ENCODE results near the gene TEX12. TPM values are rescaled to one million over a fixed set of nuclear protein-coding genes. Genes with fewer than 3 reads are reported as not detected.
"Not testable (repeated sequence)": the region's sequence is repeated elsewhere in the genome, so short reads cannot be mapped to it uniquely, and the experiment has no call there.

The TEX12 gene
- total RNA-seq, 1 donor from 2014 or later, result 0.16 TPM

DNA sequence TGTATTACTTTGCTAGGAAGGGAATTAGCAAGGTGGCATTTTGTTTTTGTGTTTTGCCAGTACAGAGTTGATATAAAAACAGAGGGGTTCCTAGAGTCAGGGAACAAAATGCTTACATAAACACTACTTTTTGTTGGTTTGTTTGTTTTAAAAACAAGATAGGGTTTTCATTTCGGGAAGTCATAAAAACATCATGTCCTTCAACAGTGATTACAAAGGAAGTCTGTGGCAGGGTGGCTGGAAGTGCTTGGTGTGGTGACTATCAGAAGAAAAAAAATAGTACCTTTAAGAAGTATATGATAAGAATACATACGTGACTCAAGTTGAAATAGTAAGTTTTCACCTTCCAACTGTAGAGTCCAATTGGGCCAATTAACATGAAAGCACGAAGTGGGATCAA, 2.1 kb upstream of the TEX12 start:
- ATAC-seq, result no peak

DNA sequence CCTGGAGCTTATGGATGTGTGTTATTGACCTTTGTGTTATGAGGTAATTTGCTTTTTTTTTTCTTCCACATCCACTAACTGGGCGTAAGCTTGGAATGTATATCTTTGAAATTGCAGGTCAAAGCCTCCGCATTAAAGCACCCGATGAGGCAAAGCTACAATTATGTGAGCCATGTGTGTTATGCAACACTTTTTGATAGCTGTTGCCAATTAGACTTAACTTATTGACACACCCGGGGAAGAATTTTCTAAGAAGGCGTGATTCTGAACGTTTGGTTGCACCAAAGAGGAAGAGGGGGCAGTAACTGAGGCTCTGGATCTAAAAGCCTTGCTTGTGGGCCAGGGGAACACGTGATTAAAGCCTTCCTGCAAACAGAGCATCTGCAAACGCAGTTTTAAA, 610 bp upstream of the TEX12 start:
- ATAC-seq, result peak; percentile 60

DNA sequence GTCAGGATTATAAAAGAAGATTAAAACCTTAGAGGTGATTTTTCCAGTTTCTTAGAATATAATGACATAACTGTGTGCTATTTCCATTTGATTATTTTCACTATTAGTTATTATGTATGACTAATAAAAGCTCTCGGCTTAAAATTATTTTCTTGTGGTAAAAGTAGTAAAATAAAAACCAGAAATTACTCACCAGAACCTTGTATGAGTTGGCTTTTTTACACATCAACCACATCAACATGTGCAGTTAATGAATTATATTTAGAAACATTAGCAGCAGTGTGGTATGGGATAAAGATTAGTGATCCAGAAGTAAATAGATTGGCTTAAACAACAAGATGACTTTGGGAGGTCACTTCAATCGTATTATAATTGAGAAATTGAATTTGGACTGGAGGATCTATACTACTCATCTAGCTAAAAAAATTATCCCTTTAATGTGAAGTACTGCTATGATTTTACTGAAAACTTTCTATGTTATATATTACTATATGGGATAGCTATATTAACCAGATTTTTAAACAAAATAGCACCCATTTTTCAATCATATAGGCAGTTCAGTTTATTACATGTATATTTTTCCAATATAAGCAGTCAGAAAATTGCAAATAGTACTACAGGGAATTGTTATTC, 5.3 kb downstream of the TEX12 start:
- ATAC-seq, result no peak

DNA sequence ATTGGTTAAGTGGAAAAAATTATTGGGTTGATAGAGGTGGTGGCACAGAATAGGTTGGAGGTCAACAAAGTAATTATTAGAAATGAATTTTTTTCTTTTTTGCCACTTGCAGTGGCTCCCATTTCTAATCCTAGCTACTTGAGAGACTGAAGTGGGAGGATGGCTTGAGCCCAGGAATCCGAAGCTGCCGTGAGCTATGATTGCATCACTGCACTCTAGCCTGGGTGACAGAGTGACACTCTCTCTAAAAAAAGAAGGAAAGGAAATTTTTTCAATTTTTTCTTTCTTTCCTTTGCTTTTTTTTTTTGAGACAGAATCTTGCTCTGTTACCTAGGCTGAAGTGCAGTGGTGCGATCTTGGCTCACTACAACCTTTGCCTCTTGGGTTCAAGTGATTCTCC, 6.0 kb downstream of the TEX12 start:
- ATAC-seq, result no peak

DNA sequence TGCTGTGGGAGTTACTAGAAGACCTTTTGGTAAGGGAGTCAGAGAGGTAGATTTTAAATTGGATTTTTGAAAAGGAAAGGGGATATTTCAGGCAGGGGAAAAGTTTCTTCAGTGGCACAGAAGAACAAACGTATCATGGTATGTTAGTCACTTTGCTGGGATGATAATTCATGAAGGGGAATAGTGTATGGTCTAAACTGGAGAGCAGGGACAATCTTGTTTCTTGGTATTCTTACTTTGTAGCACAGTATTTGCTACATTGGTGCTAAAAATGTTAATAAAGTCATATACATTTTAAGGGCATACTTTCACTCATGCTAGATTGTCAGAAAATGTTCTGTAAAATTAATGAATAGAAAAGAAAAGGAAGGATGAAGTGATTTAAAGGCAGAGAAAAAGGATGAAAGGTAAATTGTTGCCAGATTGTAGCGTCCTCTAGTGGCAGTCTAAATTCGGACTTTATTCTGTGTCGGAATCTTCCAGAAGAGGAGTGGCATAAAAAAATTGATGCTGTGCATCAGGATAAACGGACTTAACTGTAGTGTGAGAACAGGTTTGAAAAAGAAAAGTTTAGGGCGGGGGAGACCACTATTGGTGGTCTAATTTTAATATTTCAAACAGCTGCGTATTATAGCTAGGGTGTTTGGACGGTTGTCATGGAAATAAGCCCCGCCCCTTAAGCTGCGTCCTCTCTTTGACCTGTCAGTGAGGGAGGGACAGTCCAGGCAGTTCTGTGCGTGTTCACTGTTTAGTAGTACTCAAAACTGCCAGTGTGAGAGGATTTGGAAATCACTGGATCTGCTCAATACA, 7.8 kb downstream of the TEX12 start, which contains the start of gene BCO2:
Gene BCO2 (plus strand): TSS at position 724 of the 810 bp plus-strand sequence. CDS start 90 bp downstream, outside the sequence.
- peak; percentile 94 for ATAC-seq

DNA sequence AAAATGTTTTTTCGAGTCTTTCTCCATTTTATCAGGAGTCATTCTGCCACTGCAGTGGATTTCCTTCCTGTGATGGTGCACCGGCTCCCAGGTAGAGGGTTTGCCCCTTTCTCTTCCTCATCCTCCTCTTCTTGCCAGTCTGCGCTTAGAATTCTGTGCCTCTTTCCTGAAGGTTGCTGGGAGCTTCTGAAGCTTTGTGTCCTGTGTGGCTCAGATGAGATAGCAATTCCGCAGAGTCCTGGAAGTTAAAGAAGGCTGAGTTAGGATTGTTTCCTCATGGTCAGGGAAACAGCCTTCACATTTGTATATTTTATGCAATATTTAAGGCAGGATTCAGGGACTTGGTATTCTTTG, 8.4 kb downstream of the TEX12 start:
- no peak for ATAC-seq

DNA sequence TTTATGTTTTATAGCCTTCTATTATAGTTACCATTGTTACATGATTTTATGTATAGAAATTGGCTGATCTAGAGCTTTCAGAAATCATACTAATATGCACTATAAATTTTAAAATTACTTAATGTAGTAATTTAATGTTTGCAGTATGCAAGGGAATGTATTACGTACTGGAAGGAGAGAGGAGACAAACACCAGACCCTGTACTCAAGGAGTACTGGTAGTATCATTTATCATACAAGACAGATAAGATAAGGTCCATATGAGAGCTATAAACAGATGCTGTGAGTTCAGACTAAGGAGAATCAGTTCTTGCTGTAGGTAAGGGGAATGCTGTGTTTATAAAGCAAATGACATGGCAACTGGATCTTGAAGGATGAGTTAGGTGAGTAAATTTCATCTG, 8.9 kb downstream of the TEX12 start:
- no peak for ATAC-seq

DNA sequence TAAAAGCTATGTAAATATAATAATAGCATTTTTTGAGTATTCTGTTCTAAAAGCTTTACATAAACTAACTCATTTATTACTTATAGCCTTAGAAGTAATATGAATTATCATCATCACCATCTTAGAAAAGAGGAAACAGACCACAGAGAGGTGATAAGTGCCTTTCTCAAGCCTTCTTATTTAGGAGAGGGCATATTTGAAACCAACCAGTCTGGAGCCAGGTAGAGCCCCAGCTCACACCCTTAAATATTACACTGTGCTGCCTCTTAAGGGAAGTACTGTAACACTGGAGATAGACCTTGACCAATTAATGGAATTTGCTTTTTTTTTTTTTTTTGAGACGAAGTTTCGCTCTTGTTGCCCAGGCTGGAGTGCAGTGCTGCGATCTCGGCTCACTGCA, 10.4 kb downstream of the TEX12 start:
- ATAC-seq, result no peak

DNA sequence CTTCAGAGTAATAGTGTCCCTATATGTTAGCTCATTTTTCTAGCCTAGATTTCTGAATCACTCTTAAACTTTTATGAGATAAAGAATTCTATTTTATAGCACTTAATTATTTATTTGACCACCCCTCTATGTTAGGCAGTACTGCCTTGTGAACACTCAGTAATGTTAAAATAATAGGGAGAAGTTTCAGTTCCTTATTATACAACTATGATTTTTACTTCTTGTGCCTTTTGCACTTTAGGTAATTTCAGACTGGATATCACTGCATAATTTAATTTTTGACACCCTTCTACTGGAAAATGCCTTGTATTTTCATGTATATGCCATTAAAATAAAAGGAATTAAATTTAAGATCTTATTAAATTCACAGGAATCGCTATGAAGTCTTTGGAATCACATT, 11.3 kb downstream of the TEX12 start:
- no peak for ATAC-seq

DNA sequence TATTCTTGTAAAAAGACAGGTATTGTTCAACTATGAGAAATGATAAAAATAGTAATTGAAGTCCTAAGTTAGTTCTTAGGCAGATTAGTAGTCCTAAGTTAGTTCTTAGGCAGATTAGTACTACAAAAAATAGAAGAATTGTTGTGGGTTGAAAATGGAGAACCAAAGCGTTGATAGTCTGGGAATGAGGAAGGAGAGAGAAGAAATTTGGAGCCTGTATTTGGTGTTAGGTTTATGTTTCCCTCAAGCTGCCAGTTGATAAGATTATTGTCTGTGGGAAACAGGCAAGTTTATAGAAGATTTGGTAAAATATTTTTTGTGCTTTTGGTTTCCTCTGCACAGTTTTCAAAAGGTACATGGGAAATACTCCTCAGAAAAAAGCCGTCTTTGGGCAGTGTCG, 11.8 kb downstream of the TEX12 start:
- ATAC-seq, result no peak

DNA sequence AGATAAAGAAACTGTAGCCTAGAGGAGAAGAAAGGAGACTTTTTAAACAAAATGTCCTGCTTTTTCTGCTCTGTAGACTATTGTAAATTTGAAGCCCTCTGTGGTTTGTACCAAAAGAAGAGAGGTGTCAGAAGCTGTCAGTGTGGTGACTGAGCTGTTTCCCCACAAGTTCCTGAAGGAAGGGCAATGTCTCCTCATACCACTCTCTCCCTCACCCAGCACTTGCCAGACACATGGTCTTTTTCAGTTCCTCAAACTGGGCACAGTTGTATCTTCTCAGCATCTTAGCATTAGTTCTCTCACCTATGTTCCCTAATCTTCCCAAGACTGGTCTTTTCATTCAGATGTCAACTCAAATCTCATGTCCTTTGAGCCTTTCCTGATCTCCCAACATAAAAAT, 12.4 kb downstream of the TEX12 start:
- ATAC-seq, result no peak

DNA sequence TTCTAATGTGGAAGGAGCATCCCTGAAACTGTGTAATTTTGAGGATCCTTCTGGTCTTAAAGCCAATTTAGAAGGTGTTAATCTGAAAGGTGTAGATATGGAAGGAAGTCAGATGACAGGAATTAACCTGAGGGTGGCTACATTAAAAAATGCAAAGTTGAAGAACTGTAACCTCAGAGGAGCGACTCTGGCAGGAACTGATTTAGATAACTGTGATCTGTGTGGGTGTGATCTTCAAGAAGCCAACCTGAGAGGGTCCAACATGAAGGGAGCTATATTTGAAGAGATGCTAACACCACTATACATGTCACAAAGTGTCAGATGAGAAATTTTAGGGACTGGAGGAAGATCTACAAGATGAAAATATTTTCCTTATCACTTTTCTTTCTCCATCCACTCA, 15.7 kb downstream of the TEX12 start:
- no peak for ATAC-seq

DNA sequence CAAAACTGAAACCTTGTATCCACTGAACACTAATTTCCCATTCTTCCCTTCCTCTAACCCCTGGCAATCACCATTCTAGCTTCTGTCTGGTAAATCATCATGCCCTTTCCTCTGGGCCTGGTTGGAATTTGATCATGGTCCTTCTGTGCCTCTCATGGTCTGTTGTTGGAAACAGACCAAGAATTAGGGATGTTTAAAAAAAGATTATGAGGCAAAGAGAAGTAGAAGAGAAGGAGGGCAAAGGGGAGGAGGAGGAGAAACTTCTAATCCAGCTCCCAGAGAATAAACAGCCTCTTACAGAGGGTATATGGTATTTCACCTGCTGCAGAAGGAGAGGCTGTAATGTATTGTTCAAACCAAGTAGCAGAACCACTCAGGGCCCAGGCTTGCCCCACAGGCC, 18.7 kb downstream of the TEX12 start:
- ATAC-seq, result no peak

DNA sequence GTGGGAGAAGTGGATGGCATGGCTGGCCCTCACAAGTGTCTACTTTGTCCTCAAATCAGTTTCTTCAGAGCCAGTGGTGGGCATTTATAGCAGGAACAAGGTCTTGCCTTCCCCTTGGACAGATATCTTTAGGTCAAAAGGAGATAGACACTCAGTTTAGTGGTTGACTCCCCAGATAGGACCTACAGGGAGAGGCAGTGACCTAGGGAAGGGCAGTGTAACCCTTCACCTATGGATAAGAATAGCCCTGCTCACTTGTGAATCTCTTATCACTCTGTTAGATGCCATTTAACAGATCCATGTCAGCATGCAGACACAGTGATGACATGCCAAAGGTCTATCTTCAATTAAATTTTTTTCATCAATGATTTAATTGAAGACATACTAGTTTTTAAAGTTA, 19.1 kb downstream of the TEX12 start:
- no peak for ATAC-seq

DNA sequence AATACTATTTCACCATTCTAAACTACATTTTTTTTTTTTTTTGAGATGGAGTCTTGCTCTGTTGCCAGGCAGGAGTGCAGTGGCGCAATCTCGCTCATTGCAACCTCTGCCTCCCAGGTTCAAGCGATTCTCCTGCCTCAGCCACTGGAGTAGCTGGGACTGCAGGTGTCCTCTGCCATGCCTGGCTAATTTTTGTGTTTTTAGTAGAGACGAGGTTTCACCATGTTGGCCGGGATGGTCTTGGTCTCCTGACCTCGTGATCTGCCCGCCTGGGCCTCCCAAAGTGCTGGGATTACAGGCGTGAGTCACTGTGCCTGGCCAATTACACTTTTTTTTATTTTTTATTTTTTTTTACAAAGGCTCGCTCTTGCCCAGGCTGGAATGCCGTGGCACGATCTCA, 27.9 kb downstream of the TEX12 start:
- ATAC-seq, result peak; percentile 22

DNA sequence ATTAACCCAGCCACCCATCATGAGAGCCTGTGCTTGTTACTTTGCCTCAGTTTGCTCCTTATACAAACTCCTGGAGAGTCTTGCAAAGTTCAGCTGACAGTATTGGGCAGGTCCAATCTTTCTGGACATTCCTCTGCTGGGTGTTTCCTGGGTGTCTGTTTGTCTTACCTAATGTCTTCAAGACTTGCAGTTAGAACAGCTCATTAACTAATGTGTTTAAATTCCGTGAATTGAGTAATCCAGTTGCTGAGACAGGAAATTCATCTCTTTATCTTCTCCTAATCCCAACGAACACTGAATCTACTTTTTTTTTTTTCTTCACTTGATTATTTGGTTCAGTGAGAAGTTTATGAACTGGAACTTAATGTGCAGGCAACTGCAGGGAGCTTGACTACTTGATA, 28.8 kb downstream of the TEX12 start:
- peak; percentile 97 for ATAC-seq

DNA sequence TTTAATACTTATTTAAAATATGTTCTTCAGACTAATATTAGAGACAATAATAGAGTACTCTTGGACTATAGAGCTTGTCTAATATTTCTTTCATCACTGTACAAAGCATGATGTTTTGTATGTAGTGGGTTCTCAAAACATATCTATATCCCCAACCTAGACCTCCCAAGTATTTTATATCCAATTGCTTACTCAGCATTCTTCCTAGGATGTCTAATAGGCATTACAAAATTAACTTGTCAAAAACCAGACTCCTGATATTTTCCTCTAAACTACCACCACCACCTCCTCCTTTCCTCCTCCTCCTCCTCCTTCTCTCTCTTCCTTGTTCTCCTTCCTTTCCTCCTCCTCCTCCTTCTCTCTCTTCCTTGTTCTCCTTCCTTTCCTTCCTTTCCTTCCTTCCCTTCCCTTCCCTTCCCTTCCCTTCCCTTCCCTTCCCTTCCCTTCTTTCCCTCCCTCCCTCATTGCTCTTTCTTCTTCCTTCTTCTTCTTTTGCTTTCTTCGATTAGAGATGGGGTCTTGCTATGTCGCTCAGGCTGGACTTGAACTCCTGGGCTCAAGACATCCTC, 29.4 kb downstream of the TEX12 start:
- ATAC-seq, result no peak

DNA sequence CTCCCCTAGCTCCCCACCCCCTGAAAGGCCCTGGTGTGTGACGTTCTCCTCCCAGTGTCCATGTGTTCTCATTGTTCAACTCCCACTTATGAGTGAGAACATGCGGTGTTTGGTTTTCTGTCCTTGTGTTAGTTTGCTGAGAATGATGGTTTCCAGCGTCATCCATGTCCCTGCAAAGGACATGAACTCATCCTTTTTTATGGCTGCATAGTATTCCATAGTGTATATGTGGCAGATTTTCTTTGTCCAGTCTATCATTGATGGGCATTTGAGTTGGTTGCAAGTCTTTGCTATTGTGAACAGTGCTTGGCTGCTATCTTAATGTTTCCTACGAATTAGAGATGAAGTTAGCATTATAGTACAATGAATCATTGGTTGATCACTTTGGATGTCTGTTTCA, 31.9 kb downstream of the TEX12 start:
- ATAC-seq, result not testable (repeated sequence)

DNA sequence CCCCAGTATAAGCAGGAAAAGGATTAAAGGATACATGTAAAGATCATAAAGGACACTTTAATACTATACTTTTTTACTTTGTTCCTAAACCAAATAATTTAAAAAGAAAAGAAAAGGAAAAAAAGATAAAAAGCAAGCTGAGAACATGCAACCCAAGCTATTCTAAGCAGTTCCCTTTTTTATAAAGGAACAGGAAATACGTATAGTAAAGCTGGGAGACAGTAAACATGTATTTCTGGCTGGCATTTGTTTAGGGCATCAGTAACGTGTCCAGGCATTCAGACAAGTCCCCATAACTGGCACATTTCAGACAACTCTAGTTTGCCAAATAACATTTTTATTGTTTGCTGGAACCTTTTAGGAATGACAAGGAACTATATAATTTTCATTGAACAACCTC, 33.1 kb downstream of the TEX12 start:
- no peak for ATAC-seq

DNA sequence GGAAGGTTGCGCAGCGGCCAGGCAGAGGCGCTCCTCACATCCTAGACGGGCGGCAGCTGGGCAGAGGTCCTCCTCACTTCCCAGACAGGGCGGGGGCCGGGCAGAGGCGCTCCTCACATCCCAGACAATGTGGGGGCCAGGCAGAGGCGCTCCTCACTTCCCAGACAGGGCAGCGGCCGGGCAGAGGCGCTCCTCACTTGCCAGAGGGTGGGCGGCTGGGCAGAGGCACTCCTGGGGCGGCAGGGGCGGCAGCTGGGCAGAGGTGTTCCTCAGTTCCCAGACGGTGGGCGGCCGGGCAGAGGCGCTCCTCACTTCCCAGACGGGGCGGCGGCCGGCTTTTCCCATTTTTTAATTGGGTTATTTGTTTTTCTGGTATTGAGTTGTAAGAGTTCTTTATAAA, 38.9 kb downstream of the TEX12 start:
- no peak for ATAC-seq

DNA sequence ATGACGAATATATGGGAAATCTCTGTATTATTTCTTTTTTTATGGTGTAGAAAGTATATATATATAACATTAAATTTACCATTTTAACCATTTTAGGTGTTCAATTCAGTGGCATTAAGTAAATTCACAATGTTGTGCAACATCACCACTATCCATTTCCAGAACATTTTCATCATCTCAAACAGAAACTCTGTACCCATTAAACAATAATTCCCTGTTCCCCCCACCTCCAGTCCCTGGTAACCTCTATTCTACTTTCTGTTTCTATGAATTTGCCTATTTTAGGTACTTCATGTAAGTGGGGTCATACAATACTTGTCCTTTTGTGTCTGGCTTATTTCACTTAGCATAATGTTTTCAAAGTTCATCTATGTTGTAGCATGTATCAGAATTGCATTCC, 43.7 kb downstream of the TEX12 start:
- ATAC-seq, result no peak

DNA sequence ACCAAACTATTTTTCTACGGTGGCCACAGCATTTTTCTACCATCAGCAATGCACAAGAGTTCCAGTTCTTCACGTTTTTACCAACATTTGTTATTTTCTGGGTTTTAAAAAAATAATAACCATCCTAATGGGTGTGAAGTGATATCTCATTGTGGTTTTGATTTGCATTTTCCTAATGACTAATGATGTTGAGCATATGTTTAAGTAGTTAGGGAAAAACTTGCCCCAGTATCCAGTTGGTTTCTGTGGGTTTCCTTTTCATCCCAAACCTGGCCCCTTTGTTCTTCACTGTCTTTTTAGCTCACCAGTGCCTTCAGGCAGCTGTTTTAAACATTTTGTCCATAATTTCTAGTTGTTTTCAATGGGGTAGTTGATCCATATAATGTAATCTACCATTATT, 44.4 kb downstream of the TEX12 start:
- no peak for ATAC-seq

DNA sequence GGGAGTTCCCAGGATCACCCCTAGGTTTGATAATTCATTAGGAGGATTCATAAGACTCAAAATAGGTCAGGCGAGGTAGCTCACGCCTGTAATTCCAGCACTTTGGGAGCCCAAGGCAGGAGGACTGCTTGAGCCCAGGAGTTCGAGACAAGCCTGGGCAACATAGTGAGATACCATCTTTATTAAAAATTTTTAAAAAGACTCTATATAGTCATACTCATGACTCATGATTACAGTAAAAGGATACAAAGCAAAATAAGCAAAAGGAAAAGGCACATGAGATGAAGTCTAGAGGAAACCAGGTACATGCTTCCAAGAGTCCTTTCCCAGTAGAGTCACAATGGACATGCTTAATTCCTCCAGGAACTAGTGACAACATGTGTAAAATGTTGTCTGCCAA, 45.1 kb downstream of the TEX12 start:
- ATAC-seq, result peak; percentile 41

DNA sequence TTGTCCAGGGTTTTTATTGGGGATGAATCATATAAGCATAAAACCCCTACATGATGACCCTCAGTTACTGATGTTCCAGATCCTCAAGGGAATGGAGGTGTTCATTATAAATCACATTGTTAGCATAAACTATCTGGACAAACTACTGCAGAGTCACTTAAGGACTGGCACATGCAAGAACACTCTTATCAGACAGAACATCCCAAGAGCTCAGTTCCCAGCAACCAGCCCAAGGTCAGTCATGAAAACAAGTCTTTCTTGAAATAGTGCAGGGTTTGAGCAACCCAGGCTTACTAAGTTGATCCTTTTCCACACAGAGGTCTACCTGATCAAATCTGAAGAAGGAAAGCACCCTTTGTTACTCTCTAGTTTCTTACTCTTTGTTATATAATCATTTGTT, 45.5 kb downstream of the TEX12 start:
- ATAC-seq, result peak; percentile 84
